ENCODE data around the gene NFASC. TPM values are rescaled to one million over a fixed set of nuclear protein-coding genes. Genes with fewer than 3 reads are reported as not detected.

The NFASC gene
- total RNA-seq, 1 experiment from 2014 or later: 1.6 TPM

DNA sequence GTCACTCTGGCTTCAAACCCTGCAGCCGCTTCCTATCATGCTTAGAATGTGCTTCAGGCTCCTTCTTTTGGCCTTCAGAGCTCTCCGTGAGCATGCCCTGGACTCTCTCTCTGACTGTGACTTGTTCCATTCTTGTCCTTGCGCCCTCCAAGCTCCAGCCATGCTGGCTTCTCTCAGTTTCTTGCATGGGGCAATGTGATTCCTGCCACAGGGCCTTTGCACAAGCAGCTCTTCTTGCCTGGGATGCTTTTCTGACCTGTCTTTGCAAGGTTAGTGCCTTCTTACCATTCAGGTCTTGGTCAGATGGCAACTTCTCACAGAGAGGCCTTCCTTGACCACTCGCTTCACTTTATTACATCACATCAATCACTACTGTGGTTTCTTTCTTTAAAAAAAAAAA is 66.1 kb downstream of the NFASC start:
- H3K27me3 ChIP-seq (ENCODE audit: low read length): peaks cover 84% of the 10 kb centered on the region

DNA sequence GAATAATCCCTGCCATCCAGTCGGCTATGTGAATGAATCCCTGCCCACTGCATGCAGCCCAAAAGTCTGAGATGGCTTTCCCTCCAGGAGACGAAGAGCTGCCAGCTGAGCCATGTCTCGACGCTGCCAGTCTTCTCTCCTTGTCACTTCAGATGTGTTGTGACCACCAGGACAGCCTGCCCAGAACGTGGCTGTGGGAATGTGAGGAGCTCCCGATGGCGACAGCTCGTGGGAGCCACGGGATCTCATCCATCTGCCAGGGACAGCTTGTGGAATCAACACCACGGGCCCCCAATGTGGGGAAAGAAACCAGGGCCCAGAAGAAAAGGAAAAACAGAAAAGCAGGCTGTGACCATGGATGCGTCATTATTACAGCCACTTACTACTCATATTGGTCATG is 67.2 kb downstream of the NFASC start:
- ChIA-PET CTCF (no interaction called here), POLR2A (ENCODE audit: unreplicated experiment) (no interaction called here)
- H3K4me2 ChIP-seq (ENCODE audit: low read length): no peak overlapping the region
- BruUV-seq (replicated peaks): no TSS peak
- H4K20me1 ChIP-seq (ENCODE audit: low read length): no peaks in the 10 kb centered on the region
- H2AFZ ChIP-seq (ENCODE audit: low read length): no peak overlapping the region
- no peaks in the 10 kb centered on the region for H3F3A ChIP-seq (ENCODE audit: low read length, unreplicated experiment)
- H3K9me2 ChIP-seq (replicated peaks; ENCODE audit: low read length): no peaks in the 10 kb centered on the region
- no peaks in the 10 kb centered on the region for H3K36me3 ChIP-seq (ENCODE audit: low read depth, low read length)
- DNase-seq (no peak), ATAC-seq (no peak)
- H3K79me2 ChIP-seq (ENCODE audit: low read length): no peaks in the 10 kb centered on the region
- H3K27ac ChIP-seq (ENCODE audit: low read length): no peak overlapping the region
- intact Hi-C loops (cut with micrococcal nuclease): no loop called here
- no peak for TF ChIP-seq EZH2 (IDR thresholded peaks at IDR 0.05; ENCODE audit: low read length, unreplicated experiment)
- TF ChIP-seq EZH2phosphoT487 (IDR thresholded peaks at IDR 0.05; ENCODE audit: borderline replicate concordance, low read length): peak; percentile 29; the same call in 1 of the 2 replicates
- H3K9ac ChIP-seq (ENCODE audit: low read length): no peak overlapping the region
- H3K4me1 ChIP-seq (ENCODE audit: insufficient read depth, low read length): no peaks in the 10 kb centered on the region
- no peak overlapping the region for H3K4me3 ChIP-seq (ENCODE audit: low read length)
- H3K9me3 ChIP-seq (ENCODE audit: low read length): no peaks in the 10 kb centered on the region
- peaks cover 73% of the 10 kb centered on the region for H3K27me3 ChIP-seq (ENCODE audit: low read length)

More for the DNA sequence above, 66.1 kb downstream of the NFASC start:
- H3K9me3 ChIP-seq (ENCODE audit: low read length): no peaks in the 10 kb centered on the region
- no peaks in the 10 kb centered on the region for H3K79me2 ChIP-seq (ENCODE audit: low read length)
- no peak for DNase-seq
- no peaks in the 10 kb centered on the region for H3F3A ChIP-seq (ENCODE audit: low read length, unreplicated experiment)
- no peak overlapping the region for H3K27ac ChIP-seq (ENCODE audit: low read length)
- no peak for TF ChIP-seq EZH2 (IDR thresholded peaks at IDR 0.05; ENCODE audit: low read length, unreplicated experiment)
- TF ChIP-seq EZH2phosphoT487 (IDR thresholded peaks at IDR 0.05; ENCODE audit: borderline replicate concordance, low read length): no peak
- TF ChIP-seq, protein P1, sequence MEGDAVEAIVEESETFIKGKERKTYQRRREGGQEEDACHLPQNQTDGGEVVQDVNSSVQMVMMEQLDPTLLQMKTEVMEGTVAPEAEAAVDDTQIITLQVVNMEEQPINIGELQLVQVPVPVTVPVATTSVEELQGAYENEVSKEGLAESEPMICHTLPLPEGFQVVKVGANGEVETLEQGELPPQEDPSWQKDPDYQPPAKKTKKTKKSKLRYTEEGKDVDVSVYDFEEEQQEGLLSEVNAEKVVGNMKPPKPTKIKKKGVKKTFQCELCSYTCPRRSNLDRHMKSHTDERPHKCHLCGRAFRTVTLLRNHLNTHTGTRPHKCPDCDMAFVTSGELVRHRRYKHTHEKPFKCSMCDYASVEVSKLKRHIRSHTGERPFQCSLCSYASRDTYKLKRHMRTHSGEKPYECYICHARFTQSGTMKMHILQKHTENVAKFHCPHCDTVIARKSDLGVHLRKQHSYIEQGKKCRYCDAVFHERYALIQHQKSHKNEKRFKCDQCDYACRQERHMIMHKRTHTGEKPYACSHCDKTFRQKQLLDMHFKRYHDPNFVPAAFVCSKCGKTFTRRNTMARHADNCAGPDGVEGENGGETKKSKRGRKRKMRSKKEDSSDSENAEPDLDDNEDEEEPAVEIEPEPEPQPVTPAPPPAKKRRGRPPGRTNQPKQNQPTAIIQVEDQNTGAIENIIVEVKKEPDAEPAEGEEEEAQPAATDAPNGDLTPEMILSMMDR (conservative IDR thresholded peaks at IDR 0.05; ENCODE audit: low read depth, low read length): no peak
- H3K4me1 ChIP-seq (ENCODE audit: insufficient read depth, low read length): no peaks in the 10 kb centered on the region
- no peak overlapping the region for H3K4me3 ChIP-seq (ENCODE audit: low read length)
- ChIA-PET POLR2A (ENCODE audit: unreplicated experiment) (no interaction called here), CTCF (no interaction called here)
- H2AFZ ChIP-seq (ENCODE audit: low read length): no peak overlapping the region
- intact Hi-C loops (cut with micrococcal nuclease): no loop called here
- ATAC-seq: no peak
- no TSS peak for BruUV-seq (replicated peaks)
- H3K36me3 ChIP-seq (ENCODE audit: low read depth, low read length): no peaks in the 10 kb centered on the region
- no peak overlapping the region for H3K9ac ChIP-seq (ENCODE audit: low read length)
- no peak overlapping the region for H3K4me2 ChIP-seq (ENCODE audit: low read length)
- no peaks in the 10 kb centered on the region for H4K20me1 ChIP-seq (ENCODE audit: low read length)
- no peaks in the 10 kb centered on the region for H3K9me2 ChIP-seq (replicated peaks; ENCODE audit: low read length)

DNA sequence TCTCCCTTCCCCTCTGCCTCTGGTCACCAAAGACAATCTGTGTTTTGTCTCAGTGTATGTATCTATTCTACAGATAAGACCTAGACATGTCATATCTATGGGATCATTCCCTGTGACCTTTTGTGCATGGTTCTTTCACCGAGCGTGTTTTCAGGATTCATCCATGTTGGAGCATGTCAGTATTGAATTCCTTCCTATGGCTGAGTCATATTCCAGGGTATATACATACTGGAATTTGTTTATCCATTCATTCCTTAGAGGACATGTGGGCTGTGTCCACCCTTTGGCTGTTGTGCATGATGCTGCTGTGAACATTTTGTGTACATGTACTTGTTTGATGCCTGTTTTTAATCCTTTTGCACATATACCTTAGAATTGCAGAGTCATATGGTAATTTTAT is 69.9 kb downstream of the NFASC start:
- Histone ChIP-seq H3K9ac (ENCODE audit: low read length) (no peak overlapping the region), H3K9me2 (replicated peaks; ENCODE audit: low read length) (no peaks in the 10 kb centered on the region), H3K79me2 (ENCODE audit: low read length) (no peaks in the 10 kb centered on the region), H3K36me3 (ENCODE audit: low read depth, low read length) (no peaks in the 10 kb centered on the region), H2AFZ (ENCODE audit: low read length) (no peak overlapping the region), H3K27ac (ENCODE audit: low read length) (no peak overlapping the region), H3K27me3 (ENCODE audit: low read length) (peaks cover 67% of the 10 kb centered on the region), H3K4me2 (ENCODE audit: low read length) (no peak overlapping the region), H3K4me3 (ENCODE audit: low read length) (no peak overlapping the region), H3K9me3 (ENCODE audit: low read length) (no peaks in the 10 kb centered on the region), H4K20me1 (ENCODE audit: low read length) (no peaks in the 10 kb centered on the region), H3F3A (ENCODE audit: low read length, unreplicated experiment) (no peaks in the 10 kb centered on the region), H3K4me1 (ENCODE audit: insufficient read depth, low read length) (no peaks in the 10 kb centered on the region)
- ATAC-seq (no peak), DNase-seq (no peak)
- ChIA-PET POLR2A (ENCODE audit: unreplicated experiment) (no interaction called here), CTCF (no interaction called here)
- no TSS peak for BruUV-seq (replicated peaks)
- TF ChIP-seq, protein P1 (conservative IDR thresholded peaks at IDR 0.05; ENCODE audit: low read depth, low read length): no peak
- no peak for TF ChIP-seq EZH2phosphoT487 (IDR thresholded peaks at IDR 0.05; ENCODE audit: borderline replicate concordance, low read length)
- no peak for TF ChIP-seq EZH2 (IDR thresholded peaks at IDR 0.05; ENCODE audit: low read length, unreplicated experiment)
- intact Hi-C loops (cut with micrococcal nuclease): loop anchor here (5.0 kb wide), 1 partner anchor 113 kb away; no protein-coding TSS in a partner anchor
